HepG2 (cell line): ENCODE data around the gene HES1. TPM values are rescaled to one million over a fixed set of nuclear protein-coding genes. Genes with fewer than 3 reads are reported as not detected.

Experiments used
- BHLHE40 ChIP-seq: IDR thresholded peaks from 2 replicates; pipeline ENCODE4 v1.6.1; 2011; ENCODE audit warnings: low read length, improper control_type of control experiment
- CEBPG ChIP-seq: IDR thresholded peaks from 2 replicates; pipeline ENCODE4 v1.6.1; 2016
- CHD2 ChIP-seq: IDR thresholded peaks from 2 replicates; pipeline ENCODE4 v1.6.1; 2011; ENCODE audit warnings: low read depth, low read length, improper control_type of control experiment
- ERF ChIP-seq: IDR thresholded peaks from 2 replicates; pipeline ENCODE4 v1.6.1; 2018; ENCODE audit warnings: missing biosample characterization, missing genetic modification reagents
- GATAD1 ChIP-seq: IDR thresholded peaks from 2 replicates; pipeline ENCODE4 v1.6.1; 2016; ENCODE audit warnings: missing genetic modification reagents, missing compliant biosample characterization
- KAT2B ChIP-seq: fragments of 150-350 bp; IDR thresholded peaks from 2 replicates; pipeline ENCODE4 v1.6.1; 2014; ENCODE audit warnings: low read depth, low read length, borderline replicate concordance
- LRRFIP1 ChIP-seq: sonication (generic); formaldehyde crosslinking; conservative IDR thresholded peaks from 2 replicates; pipeline ENCODE4 v1.4.0; 2020; ENCODE audit warnings: missing genetic modification reagents
- MYC ChIP-seq: sonication (generic); formaldehyde crosslinking; IDR thresholded peaks from 2 replicates; pipeline ENCODE4 v1.9.0; 2021; ENCODE audit warnings: missing genetic modification reagents, borderline replicate concordance
- RNF2 ChIP-seq: fragments of 450-650 bp; conservative IDR thresholded peaks from 2 replicates; pipeline ENCODE4 v1.6.1; 2016; ENCODE audit warnings: low read depth
- ZBTB7B ChIP-seq: sonication (generic); formaldehyde crosslinking; IDR thresholded peaks from 2 replicates; pipeline ENCODE4 v1.4.0; 2020; ENCODE audit warnings: missing genetic modification reagents
- ZFY ChIP-seq: sonication (generic); formaldehyde crosslinking; IDR thresholded peaks from 2 replicates; pipeline ENCODE4 v1.4.0; 2020; ENCODE audit warnings: missing genetic modification reagents
- ZNF263 ChIP-seq: sonication (generic); formaldehyde crosslinking; IDR thresholded peaks from 2 replicates; pipeline ENCODE4 v1.4.0; 2020; ENCODE audit warnings: missing genetic modification reagents
- ZNF441 ChIP-seq: sonication (generic); formaldehyde crosslinking; IDR thresholded peaks from 2 replicates; pipeline ENCODE4 v1.7.0; 2021; ENCODE audit warnings: missing genetic modification reagents, borderline replicate concordance
- ZNF460 ChIP-seq: sonication (generic); formaldehyde crosslinking; IDR thresholded peaks from 2 replicates; pipeline ENCODE4 v1.5.1; 2020; ENCODE audit warnings: missing genetic modification reagents, mild to moderate bottlenecking, borderline replicate concordance
- ZNF562 ChIP-seq: sonication (generic); formaldehyde crosslinking; IDR thresholded peaks from 2 replicates; pipeline ENCODE4 v1.8.0; 2022; ENCODE audit warnings: missing genetic modification reagents, borderline replicate concordance
- ZNF572 ChIP-seq: sonication (generic); formaldehyde crosslinking; IDR thresholded peaks from 2 replicates; pipeline ENCODE4 v1.5.1; 2020; ENCODE audit warnings: mild to moderate bottlenecking, missing genetic modification reagents
- polyA plus RNA-seq, 8 experiments: library from polyadenylated mRNA; depleted of rRNA in 3 of 8; stranded (reverse) in 7 of 8; unstranded in 1 of 8; fragments of >200 nt; fragmentation: Illumina TruSeq in 4 of 8; extraction: Trizol in 4 of 8; gene quantifications; 2 replicates each; pipeline versions ENCODE4 v1.2.1 to v1.2.3, GENCODE V29; 2011 to 2016; ENCODE audit warnings: low read depth in 4 of 8, missing spikeins in 1 of 8, mixed read lengths in 1 of 8; ENCODE audit not compliant: insufficient read depth in 1 of 8
- total RNA-seq, 5 experiments: library from RNA; depleted of rRNA; stranded (reverse); fragments of >200 nt; fragmentation: Illumina TruSeq; extraction: Trizol; gene quantifications; 2 replicates each; pipeline ENCODE4 v1.2.3, GENCODE V29; 2016; ENCODE audit warnings: low read depth in 1 of 5
- TF ChIP-seq, protein P1 (sequence below): IDR thresholded peaks from 2 replicates; pipeline ENCODE4 v1.6.1; 2018; ENCODE audit warnings: missing genetic modification reagents
- TF ChIP-seq, protein P2 (sequence below): IDR thresholded peaks from 2 replicates; pipeline ENCODE4 v1.4.0; 2020; ENCODE audit warnings: mild to moderate bottlenecking, missing genetic modification reagents

HES1 gene
- total and polyA plus RNA-seq, 2 of the 13 experiments (the other 11 are each of a cell fraction or from before 2014, with no cell fraction given) = 15.4 to 19.8 TPM

DNA sequence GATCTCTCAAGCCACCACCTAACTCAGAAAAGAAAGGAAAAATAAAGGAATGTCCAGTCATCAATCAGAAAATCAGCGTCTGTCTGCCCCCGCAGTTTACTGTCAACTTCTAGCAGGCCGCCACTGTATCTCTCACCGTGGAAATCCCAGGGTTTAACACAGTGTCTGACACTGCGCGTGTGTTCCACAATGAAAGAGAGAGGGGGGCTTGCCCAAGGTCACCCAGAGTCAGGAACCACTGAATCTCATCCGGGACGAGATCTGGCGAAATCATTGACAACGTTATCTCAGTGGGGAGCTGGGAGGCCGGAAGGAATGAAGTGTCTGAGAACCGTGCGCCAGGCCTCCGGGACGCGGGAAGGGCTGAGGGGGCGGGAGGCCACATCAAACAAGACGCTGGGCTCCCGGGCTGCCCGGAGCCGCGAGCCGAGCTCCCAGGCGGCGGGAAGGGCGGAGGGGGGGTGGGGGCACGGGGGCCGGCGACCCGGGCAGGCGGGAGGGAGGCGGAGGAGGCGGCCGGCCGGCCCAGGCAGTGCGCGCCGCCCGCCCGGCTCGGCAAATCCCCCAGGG lies 2.2 kb upstream of the HES1 start (continued):
- TF ChIP-seq ZFY (CRISPR knock-in tag) = peak; percentile 48
- no peak for TF ChIP-seq LRRFIP1 (CRISPR knock-in tag)
- peak; percentile 37; the same call in 1 of the 2 replicates for TF ChIP-seq CEBPG
- 0 out of 2 replicates have a peak, but pooled peaks have one; percentile 45 for TF ChIP-seq ZNF572
- TF ChIP-seq ZNF263 (CRISPR knock-in tag) = 0 out of 2 replicates have a peak, but pooled peaks have one; percentile 30
- TF ChIP-seq, protein P1, sequence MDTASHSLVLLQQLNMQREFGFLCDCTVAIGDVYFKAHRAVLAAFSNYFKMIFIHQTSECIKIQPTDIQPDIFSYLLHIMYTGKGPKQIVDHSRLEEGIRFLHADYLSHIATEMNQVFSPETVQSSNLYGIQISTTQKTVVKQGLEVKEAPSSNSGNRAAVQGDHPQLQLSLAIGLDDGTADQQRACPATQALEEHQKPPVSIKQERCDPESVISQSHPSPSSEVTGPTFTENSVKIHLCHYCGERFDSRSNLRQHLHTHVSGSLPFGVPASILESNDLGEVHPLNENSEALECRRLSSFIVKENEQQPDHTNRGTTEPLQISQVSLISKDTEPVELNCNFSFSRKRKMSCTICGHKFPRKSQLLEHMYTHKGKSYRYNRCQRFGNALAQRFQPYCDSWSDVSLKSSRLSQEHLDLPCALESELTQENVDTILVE (CRISPR knock-in tag) = peak; percentile 63; the same call in 1 of the 2 replicates
- 0 out of 2 replicates have a peak, but pooled peaks have one; percentile 34 for TF ChIP-seq RNF2
- TF ChIP-seq, protein P2, sequence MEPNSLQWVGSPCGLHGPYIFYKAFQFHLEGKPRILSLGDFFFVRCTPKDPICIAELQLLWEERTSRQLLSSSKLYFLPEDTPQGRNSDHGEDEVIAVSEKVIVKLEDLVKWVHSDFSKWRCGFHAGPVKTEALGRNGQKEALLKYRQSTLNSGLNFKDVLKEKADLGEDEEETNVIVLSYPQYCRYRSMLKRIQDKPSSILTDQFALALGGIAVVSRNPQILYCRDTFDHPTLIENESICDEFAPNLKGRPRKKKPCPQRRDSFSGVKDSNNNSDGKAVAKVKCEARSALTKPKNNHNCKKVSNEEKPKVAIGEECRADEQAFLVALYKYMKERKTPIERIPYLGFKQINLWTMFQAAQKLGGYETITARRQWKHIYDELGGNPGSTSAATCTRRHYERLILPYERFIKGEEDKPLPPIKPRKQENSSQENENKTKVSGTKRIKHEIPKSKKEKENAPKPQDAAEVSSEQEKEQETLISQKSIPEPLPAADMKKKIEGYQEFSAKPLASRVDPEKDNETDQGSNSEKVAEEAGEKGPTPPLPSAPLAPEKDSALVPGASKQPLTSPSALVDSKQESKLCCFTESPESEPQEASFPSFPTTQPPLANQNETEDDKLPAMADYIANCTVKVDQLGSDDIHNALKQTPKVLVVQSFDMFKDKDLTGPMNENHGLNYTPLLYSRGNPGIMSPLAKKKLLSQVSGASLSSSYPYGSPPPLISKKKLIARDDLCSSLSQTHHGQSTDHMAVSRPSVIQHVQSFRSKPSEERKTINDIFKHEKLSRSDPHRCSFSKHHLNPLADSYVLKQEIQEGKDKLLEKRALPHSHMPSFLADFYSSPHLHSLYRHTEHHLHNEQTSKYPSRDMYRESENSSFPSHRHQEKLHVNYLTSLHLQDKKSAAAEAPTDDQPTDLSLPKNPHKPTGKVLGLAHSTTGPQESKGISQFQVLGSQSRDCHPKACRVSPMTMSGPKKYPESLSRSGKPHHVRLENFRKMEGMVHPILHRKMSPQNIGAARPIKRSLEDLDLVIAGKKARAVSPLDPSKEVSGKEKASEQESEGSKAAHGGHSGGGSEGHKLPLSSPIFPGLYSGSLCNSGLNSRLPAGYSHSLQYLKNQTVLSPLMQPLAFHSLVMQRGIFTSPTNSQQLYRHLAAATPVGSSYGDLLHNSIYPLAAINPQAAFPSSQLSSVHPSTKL (CRISPR knock-in tag) = peak; percentile 66
- peak; percentile 45; the same call in 1 of the 2 replicates for TF ChIP-seq ERF
- TF ChIP-seq BHLHE40 = peak; percentile 21; the same call in 1 of the 2 replicates
- no peak for TF ChIP-seq ZNF460 (CRISPR knock-in tag)
- TF ChIP-seq KAT2B = no peak
- TF ChIP-seq ZNF441 = 0 out of 2 replicates have a peak, but pooled peaks have one; percentile 9
- TF ChIP-seq MYC (CRISPR knock-in tag) = peak; percentile 32; the same call in 1 of the 2 replicates
- peak; percentile 91 for TF ChIP-seq CHD2
- peak; percentile 22; the same call in 1 of the 2 replicates for TF ChIP-seq GATAD1 (CRISPR knock-in tag)
- TF ChIP-seq ZNF562 = no peak
- 0 out of 2 replicates have a peak, but pooled peaks have one; percentile 37 for TF ChIP-seq ZBTB7B (CRISPR knock-in tag)
